HG03025 (cell line): Measurements from ENCODE around the gene FAM83G.

ENCODE experiments used
- ATAC-seq: cut with Tn5 transposase; IDR thresholded peaks from one replicate; pipeline ENCODE4 v1.9.1; 2021; ENCODE audit warnings: mild to moderate bottlenecking, moderate library complexity; ENCODE audit not compliant: unreplicated experiment, low FRiP score

The FAM83G gene

GRCh38 chr17:18991531-18992315 is 12.8 kb downstream of the FAM83G start:
- ATAC-seq = no peak

GRCh38 chr17:18990331-18990730 is 14.2 kb downstream of the FAM83G start:
- ATAC-seq = no peak

DNA sequence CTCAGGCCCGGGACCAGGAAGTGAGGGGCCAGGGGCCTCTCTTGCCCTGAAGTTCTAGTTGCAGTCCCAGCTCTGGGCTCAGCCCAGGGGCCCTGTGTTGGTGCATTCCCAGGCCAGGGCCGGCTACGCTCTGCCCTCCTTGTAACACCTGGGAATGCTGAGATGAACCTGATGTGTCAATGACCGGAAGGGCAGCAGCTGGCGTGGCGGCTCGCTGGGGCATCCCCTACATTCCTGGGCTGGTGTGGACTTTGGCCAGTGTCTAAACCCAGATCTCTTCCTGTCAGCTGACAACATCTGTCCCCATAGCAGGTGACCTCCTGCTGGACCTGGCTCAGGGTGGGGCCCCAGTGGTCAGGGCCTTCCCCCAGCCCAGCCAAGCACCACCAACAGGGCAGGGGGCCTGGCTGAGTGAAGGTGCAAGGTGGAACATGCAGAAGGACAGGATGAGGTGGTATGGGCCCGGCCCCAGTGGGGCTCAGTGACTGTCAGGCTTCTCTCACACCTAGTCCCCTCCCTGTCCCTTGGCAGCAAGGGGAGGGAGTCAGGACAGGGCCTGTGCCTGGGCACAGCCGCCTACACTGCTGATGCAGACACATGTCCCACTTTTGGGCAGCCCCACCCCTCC is 15.9 kb downstream of the FAM83G start:
- no peak for ATAC-seq

DNA sequence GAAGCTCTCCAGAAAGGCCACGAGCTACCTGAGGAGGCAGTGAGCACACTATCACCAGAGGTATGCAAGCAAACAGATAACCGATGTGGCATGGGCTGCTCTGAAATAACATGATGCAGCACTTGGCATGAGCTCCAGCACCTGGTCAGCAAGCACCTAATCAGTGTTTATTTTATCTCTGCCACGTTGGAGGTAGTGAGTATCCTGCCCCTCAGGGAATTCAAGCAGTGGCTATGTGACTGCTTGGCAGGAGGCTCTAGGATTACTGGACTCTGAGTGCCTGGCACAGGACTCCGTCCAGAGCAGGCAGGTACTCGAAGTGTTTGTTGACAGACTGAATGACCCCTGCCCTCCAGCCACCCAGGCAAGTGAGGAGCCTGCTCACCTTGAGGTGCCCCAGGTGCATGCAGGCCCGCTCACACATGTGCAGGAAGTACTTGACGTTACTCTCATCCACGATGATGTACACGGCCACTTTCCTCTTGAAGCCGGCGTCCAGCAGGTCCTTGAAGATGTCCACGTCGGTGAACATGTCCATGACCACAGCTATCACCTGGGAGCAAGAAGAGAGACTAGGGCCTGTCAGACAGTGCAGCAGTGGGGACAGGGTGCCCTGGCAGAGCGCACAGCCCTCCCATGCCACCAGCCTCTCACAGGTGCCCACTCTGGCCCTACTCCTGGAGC is 16.6 kb downstream of the FAM83G start:
- ATAC-seq = no peak

- ATAC-seq = no peak
Measured at GRCh38 chr17:18987230-18987610, 17.3 kb downstream of the FAM83G start.

DNA sequence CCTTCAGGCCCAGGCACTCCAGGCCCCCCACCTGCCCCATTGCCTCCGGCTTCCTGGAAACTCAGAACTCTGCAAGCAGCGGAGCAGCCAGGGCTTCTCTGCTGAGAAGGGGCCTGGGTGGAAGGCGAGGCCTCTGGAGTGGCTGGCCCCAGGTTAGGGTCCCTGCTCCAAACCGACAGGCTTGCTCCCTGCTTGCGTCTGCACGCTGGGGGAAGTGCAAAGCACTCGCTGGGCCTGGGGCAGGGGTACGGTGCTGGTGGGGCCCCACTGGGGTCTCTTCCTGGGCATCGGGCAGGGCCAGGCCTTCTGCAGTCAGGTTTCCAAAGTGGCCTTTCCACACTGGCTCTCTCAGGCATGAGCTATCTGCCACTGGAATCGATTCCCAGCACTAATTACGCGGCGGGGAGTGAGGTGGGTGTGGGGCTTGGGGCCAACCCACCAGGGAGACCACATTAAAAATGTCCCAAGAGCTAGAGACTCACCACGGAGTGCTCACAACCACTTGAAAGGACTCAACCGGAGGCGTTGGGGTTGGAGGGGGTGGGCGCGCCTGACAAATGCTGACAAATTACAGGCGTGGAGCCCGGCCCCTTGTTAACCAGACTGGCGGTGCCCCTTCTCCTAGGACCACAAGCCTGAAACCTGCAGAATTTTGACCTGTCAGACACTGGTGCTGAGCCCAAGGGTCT is 17.9 kb downstream of the FAM83G start:
- ATAC-seq = no peak

- no peak for ATAC-seq
Measured at GRCh38 chr17:18985475-18985874, 19.1 kb downstream of the FAM83G start.

DNA sequence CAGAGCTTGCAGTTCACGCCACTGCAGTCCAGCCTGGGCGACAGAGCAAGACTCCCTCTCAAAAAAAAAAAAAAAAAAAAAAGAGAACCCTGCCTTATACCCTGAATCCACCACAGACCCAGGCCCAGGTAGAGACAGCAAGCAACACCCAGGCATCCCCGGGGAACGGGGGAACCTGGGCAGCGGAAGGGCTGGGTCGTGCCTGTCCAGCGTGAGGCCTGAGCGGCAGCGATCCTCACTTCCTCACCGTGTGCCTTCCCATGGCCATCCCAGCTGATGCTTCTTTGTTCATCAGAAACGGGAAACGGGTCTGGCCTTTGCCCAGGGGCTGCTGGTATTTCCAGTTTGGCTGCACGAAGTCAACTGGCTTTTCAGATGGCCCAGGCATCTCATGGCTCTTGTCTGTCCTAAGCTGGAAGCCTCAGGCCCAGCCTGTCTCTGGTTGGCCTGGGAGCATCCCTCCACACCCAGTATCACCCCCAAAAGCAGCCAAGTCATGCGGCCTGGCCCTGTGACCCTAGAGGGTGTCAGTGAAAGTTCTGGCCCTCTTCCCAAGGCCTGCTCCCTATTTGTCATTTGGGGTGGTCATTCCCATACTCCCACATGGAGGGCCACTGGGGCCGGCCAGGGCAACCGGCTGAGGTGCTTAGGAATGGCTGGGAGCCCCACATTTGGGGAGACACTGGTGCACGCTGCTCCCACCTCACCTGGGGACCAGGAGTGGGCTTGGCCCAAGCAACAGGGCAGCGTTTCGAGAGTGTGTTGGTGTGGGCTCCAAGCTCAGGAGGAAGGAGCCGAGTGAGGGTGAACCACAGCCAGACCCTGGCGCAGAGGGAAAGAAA is 20.1 kb downstream of the FAM83G start:
- ATAC-seq = no peak

DNA sequence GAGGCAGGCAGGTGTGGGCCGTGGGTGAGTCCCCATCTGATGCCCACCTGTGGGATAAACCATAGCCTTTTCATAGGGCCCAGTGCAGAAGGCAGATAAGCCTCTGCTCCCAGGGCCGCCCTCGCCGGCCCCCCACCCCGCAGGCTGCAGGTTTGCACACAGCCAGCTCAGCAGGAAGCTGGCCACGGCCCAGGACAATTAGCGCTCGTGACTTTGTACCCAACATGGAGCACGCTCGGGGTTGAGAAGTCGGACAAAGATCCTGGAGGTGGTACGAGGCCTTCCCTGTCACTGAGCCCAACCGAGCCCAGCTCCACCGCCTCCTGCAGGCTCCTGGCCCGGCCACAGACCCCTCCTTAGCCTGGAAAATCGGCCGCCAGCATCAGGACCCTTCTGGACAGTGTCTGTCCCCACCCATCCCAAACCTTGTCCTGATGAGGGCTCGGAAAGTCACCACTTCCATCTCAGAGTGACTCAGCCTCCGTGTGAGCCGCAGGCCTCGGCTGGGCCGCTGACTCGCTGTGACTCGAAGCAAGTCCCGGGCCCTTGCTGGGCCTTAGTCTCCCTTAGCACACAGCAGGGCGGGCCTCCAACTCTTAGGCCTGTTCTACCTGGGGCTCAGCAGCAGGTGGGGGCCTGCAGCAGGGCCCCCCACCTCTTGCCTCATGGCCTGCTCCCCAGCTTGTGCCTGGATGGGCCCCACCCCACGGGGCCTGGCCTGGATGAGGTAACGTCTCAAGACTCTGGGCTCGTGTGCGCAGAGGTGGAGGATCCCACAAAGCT is 22.7 kb downstream of the FAM83G start:
- no peak for ATAC-seq

DNA sequence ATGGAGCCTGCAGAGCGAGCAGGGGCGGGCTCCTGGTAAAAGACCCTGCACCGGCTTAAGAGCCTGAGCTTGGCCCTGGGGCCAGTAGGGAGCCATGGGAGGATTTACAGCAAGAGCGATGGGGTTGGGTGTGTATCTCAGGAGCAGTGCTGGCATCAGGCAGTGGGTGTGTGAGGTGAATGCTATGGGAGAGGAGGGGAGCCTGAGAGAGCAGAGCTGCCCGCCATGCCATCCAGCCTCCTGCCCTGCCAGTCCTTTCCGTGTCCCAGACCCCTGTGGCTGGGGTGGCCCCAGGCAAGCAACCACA is 23.3 kb downstream of the FAM83G start:
- ATAC-seq = no peak

GRCh38 chr17:18980682-18981334 is 23.8 kb downstream of the FAM83G start:
- no peak for ATAC-seq

DNA sequence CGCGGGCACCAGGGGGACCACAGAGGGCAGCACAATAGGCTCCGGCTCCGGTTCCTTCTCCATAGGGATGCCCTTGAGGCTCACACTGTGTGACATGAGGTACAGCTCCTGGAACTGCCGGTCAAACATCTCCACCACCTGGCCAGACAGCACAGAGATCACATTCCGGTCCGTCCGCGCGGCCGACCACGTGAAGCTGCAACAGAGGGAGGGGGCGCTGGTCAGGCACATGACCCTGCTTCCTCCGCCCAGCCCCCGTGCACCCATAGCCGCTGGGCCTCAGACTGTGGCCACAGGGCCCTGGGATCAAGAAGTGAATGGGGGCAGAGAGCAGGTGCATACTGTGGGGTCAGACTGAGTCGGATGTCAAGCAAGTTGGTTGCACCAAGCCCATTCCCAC is 25.9 kb downstream of the FAM83G start:
- ATAC-seq = no peak

DNA sequence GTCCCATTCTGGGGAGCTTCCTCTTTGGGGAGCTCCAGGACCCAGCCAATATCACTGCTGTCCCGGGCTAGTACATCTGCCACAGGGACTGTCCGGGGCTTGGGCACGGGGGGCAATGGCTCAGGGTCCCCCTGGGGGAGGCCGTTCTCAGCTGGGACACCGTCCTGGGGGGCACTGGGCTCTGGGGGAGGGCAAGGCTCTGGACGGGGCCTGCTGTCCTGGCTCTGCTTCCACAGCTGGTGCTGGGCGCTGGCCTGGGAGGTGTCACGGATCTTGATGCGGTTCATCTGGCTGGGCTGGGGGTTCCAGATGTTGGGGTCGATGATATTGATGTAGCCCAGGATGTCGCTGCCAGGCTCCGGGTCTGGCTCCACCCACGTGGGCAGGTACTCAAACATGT is 26.5 kb downstream of the FAM83G start:
- no peak for ATAC-seq

DNA sequence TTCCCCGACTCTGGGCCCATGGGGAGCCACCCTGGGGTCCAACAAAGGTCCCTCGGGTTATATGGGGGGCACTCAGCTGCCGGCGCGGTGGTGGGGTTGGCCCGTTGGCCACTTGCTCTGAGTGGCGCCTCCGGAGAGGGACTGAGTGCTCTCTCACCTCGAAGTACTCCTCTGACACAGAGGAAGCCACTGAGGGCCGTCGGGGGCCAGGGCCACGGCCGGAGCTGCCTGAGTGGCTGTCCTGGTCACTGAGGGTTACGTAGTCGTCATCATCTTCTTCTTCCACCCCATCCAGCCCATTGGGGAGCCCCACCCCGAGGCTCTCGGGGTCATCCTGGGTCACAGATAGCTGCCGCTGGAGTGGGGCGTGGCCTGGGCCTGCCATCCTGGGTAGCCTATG is 26.9 kb downstream of the FAM83G start:
- ATAC-seq = no peak

DNA sequence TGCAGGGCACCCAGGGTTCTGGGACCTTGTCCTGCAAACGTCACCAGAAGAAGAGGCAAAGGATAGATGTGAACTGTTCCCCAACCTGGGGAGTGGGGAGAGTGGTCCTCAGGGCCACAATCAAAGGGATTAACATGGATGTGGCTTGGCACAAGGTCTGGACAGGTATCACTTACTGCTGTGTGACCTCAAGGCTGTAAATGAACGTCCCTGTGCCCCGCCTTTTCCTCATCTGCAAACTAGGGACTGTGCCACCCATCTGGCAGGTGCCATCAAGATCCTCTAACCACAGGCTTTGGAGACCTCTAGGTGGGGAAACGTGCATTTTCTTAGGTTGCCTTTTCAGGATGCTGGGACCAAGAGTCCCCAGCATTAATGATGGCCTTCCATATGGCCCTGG is 27.5 kb downstream of the FAM83G start:
- ATAC-seq = no peak

- no peak for ATAC-seq
Measured at GRCh38 chr17:18976201-18976600, 28.4 kb downstream of the FAM83G start.

GRCh38 chr17:18975597-18975996 is 29.0 kb downstream of the FAM83G start:
- ATAC-seq = no peak

- no peak for ATAC-seq
Measured at GRCh38 chr17:18974407-18975149, 30.0 kb downstream of the FAM83G start.

GRCh38 chr17:18971801-18972200 is 32.8 kb downstream of the FAM83G start:
- ATAC-seq = no peak
